ENCODE data around the gene PPP2R5C. TPM values are rescaled to one million over a fixed set of nuclear protein-coding genes. Genes with fewer than 3 reads are reported as not detected.
"Not testable (repeated sequence)": the region's sequence is repeated elsewhere in the genome, so short reads cannot be mapped to it uniquely, and the experiment has no call there.

Gene PPP2R5C
- total RNA-seq, 1 experiment from 2014 or later, result 120 TPM

GRCh38 chr14:101968186-101968585, 206.7 kb downstream of the PPP2R5C start:
- Mint-ChIP-seq H3K27me3 (ENCODE audit: unreplicated experiment) (no peaks in the 10 kb centered on the region), H3K27ac (ENCODE audit: unreplicated experiment) (no peak overlapping the region), H3K9me3 (ENCODE audit: low read depth, unreplicated experiment) (no peaks in the 10 kb centered on the region), H3K36me3 (ENCODE audit: insufficient read depth, unreplicated experiment) (peaks cover 53% of the 10 kb centered on the region), H3K4me1 (ENCODE audit: low read depth, unreplicated experiment) (peaks cover 38% of the 10 kb centered on the region), H3K4me3 (ENCODE audit: low read depth, unreplicated experiment) (peak overlapping the region; percentile 87)
- DNase-seq, result no peak
- CTCF ChIA-PET, result interaction anchor here (0.6 kb wide), 1 partner anchor 20 kb away, joined by 3 read pairs; no protein-coding TSS in a partner anchor
- intact Hi-C loops (cut with micrococcal nuclease; ENCODE audit: unreplicated experiment), result loop anchor here (10.0 kb wide), 1 partner anchor 57 kb away; no protein-coding TSS in a partner anchor
- no peak for TF ChIP-seq CTCF (IDR thresholded peaks at IDR 0.05; ENCODE audit: unreplicated experiment)
- BruUV-seq (replicated peaks), result no TSS peak

- intact Hi-C loops (cut with micrococcal nuclease; ENCODE audit: unreplicated experiment), result loop anchor here (10.0 kb wide), 1 partner anchor 55 kb away; no protein-coding TSS in a partner anchor
- CTCF ChIA-PET, result no interaction called here
- Mint-ChIP-seq H3K36me3 (ENCODE audit: insufficient read depth, unreplicated experiment) (peaks cover 43% of the 10 kb centered on the region), H3K4me1 (ENCODE audit: low read depth, unreplicated experiment) (peaks cover 31% of the 10 kb centered on the region), H3K27ac (ENCODE audit: unreplicated experiment) (no peak overlapping the region), H3K27me3 (ENCODE audit: unreplicated experiment) (no peaks in the 10 kb centered on the region), H3K9me3 (ENCODE audit: low read depth, unreplicated experiment) (no peaks in the 10 kb centered on the region), H3K4me3 (ENCODE audit: low read depth, unreplicated experiment) (no peak overlapping the region)
- BruUV-seq (replicated peaks), result no TSS peak
- TF ChIP-seq CTCF (IDR thresholded peaks at IDR 0.05; ENCODE audit: unreplicated experiment), result no peak
- no peak for DNase-seq
Measured at GRCh38 chr14:101969481-101969880, 208.0 kb downstream of the PPP2R5C start.

GRCh38 chr14:101970830-101971400, 209.4 kb downstream of the PPP2R5C start:
- Mint-ChIP-seq H3K4me1 (ENCODE audit: low read depth, unreplicated experiment) (peaks cover 39% of the 10 kb centered on the region), H3K27ac (ENCODE audit: unreplicated experiment) (no peak overlapping the region)

GRCh38 chr14:101971458-101971857, 209.9 kb downstream of the PPP2R5C start:
- DNase-seq; H3K27me3 Mint-ChIP-seq (ENCODE audit: unreplicated experiment); BruUV-seq (replicated peaks); H3K9me3 Mint-ChIP-seq (ENCODE audit: low read depth, unreplicated experiment); H3K4me3 Mint-ChIP-seq (ENCODE audit: low read depth, unreplicated experiment); intact Hi-C loops (cut with micrococcal nuclease; ENCODE audit: unreplicated experiment): not testable (repeated sequence)
- Mint-ChIP-seq H3K4me1 (ENCODE audit: low read depth, unreplicated experiment) (peaks cover 39% of the 10 kb centered on the region), H3K36me3 (ENCODE audit: insufficient read depth, unreplicated experiment) (peaks cover 37% of the 10 kb centered on the region), H3K27ac (ENCODE audit: unreplicated experiment) (peak overlapping the region; percentile 91)
- CTCF ChIA-PET, result interaction anchor here (0.6 to 0.7 kb wide), 2 partner anchors 14 to 304 kb away, joined by 3 to 8 read pairs; no protein-coding TSS in a partner anchor

More at GRCh38 chr14:101970830-101971400, 209.4 kb downstream of the PPP2R5C start:
- no peak for DNase-seq
- no peak for TF ChIP-seq CTCF (IDR thresholded peaks at IDR 0.05; ENCODE audit: unreplicated experiment)
- Mint-ChIP-seq H3K9me3 (ENCODE audit: low read depth, unreplicated experiment) (no peaks in the 10 kb centered on the region), H3K36me3 (ENCODE audit: insufficient read depth, unreplicated experiment) (peaks cover 39% of the 10 kb centered on the region), H3K4me3 (ENCODE audit: low read depth, unreplicated experiment) (peak overlapping the region; percentile 3), H3K27me3 (ENCODE audit: unreplicated experiment) (no peaks in the 10 kb centered on the region)
- BruUV-seq (replicated peaks), result no TSS peak
- CTCF ChIA-PET, result interaction anchor here (0.6 kb wide), 1 partner anchor 14 kb away, joined by 8 read pairs; no protein-coding TSS in a partner anchor
- intact Hi-C loops (cut with micrococcal nuclease; ENCODE audit: unreplicated experiment), result no loop called here
